Dendritic cell treated with granulocyte-macrophage colony-stimulating factor and Interleukin-4, amounts not matched to agents 40 ng/mL and 50 ng/mL, for 4 days (primary cell): ENCODE results near the gene PIP5K1B.

Experiments used
- H3K27ac Mint-ChIP-seq: one replicate; pipeline ENCODE4 v1.8.0; 2022; ENCODE audit warnings: mild to moderate bottlenecking, mixed read lengths
- H3K27me3 Mint-ChIP-seq: one replicate; pipeline ENCODE4 v1.8.0; 2022; ENCODE audit warnings: mild to moderate bottlenecking, mixed read lengths
- H3K36me3 Mint-ChIP-seq: one replicate; pipeline ENCODE4 v1.8.0; 2022; ENCODE audit warnings: low read depth, mixed read lengths
- H3K4me1 Mint-ChIP-seq: one replicate; pipeline ENCODE4 v1.8.0; 2022; ENCODE audit warnings: low read depth, mixed read lengths
- H3K4me3 Mint-ChIP-seq: one replicate; pipeline ENCODE4 v1.8.0; 2022; ENCODE audit warnings: mild to moderate bottlenecking, moderate library complexity, mixed read lengths
- H3K9me3 Mint-ChIP-seq: one replicate; pipeline ENCODE4 v1.8.0; 2022; ENCODE audit warnings: mixed read lengths
- intact Hi-C: fragments of 100-400 bp; cut with micrococcal nuclease; formaldehyde crosslinking; loops from one replicate; pipeline ENCODE4 v1.15.0; 2022

The PIP5K1B gene

GRCh38 chr9:68957479-68957878 lies 252.4 kb downstream of the PIP5K1B start:
- H3K27me3 Mint-ChIP-seq, result no peaks in the 10 kb centered on the region
- intact Hi-C loops, result loop anchor here (10.0 kb wide), 2 partner anchors 113 to 173 kb away; a partner anchor contains a TSS
- no peak overlapping the region for H3K27ac Mint-ChIP-seq
- H3K4me3 Mint-ChIP-seq, result no peak overlapping the region
- H3K4me1 Mint-ChIP-seq, result peaks cover 42% of the 10 kb centered on the region
- peaks cover 9% of the 10 kb centered on the region for H3K9me3 Mint-ChIP-seq
- peaks cover 76% of the 10 kb centered on the region for H3K36me3 Mint-ChIP-seq

GRCh38 chr9:68961587-68961986 lies 256.5 kb downstream of the PIP5K1B start:
- Mint-ChIP-seq H3K4me1 (peaks cover 33% of the 10 kb centered on the region), H3K27ac (no peak overlapping the region), H3K4me3 (no peak overlapping the region), H3K27me3 (no peaks in the 10 kb centered on the region), H3K9me3 (peaks cover 8% of the 10 kb centered on the region), H3K36me3 (peaks cover 64% of the 10 kb centered on the region)
- intact Hi-C loops, result no loop called here

- H3K4me1 Mint-ChIP-seq, result peaks cover 48% of the 10 kb centered on the region
- H3K9me3 Mint-ChIP-seq, result no peaks in the 10 kb centered on the region
- H3K4me3 Mint-ChIP-seq, result no peak overlapping the region
- peaks cover 53% of the 10 kb centered on the region for H3K36me3 Mint-ChIP-seq
- intact Hi-C loops, result no loop called here
- no peaks in the 10 kb centered on the region for H3K27me3 Mint-ChIP-seq
- no peak overlapping the region for H3K27ac Mint-ChIP-seq
Measured at GRCh38 chr9:68963416-68963815, 258.4 kb downstream of the PIP5K1B start.

- Mint-ChIP-seq H3K36me3 (peaks cover 58% of the 10 kb centered on the region), H3K27me3 (no peaks in the 10 kb centered on the region), H3K27ac (peak overlapping the region; percentile 63), H3K9me3 (no peaks in the 10 kb centered on the region), H3K4me1 (peaks cover 48% of the 10 kb centered on the region), H3K4me3 (no peak overlapping the region)
- intact Hi-C loops, result no loop called here
Measured at GRCh38 chr9:68964102-68964541, 259.1 kb downstream of the PIP5K1B start.

- Mint-ChIP-seq H3K27me3 (no peaks in the 10 kb centered on the region), H3K27ac (peak overlapping the region; percentile 63), H3K36me3 (peaks cover 59% of the 10 kb centered on the region), H3K4me1 (peaks cover 42% of the 10 kb centered on the region), H3K4me3 (no peak overlapping the region), H3K9me3 (no peaks in the 10 kb centered on the region)
- intact Hi-C loops, result no loop called here
Measured at GRCh38 chr9:68964765-68965164, 259.7 kb downstream of the PIP5K1B start.

GRCh38 chr9:68966496-68966944 lies 261.5 kb downstream of the PIP5K1B start:
- no peaks in the 10 kb centered on the region for H3K27me3 Mint-ChIP-seq
- peaks cover 57% of the 10 kb centered on the region for H3K36me3 Mint-ChIP-seq
- intact Hi-C loops, result no loop called here
- no peak overlapping the region for H3K27ac Mint-ChIP-seq
- no peak overlapping the region for H3K4me3 Mint-ChIP-seq
- peaks cover under 1% of the 10 kb centered on the region for H3K9me3 Mint-ChIP-seq
- H3K4me1 Mint-ChIP-seq, result peaks cover 44% of the 10 kb centered on the region

- Mint-ChIP-seq H3K27me3 (no peaks in the 10 kb centered on the region), H3K27ac (peak overlapping the region; percentile 62), H3K4me1 (peaks cover 53% of the 10 kb centered on the region), H3K4me3 (no peak overlapping the region), H3K9me3 (peaks cover 6% of the 10 kb centered on the region), H3K36me3 (peaks cover 65% of the 10 kb centered on the region)
- intact Hi-C loops, result no loop called here
Measured at GRCh38 chr9:68967800-68968199, 262.8 kb downstream of the PIP5K1B start.

- no peaks in the 10 kb centered on the region for H3K27me3 Mint-ChIP-seq
- peak overlapping the region; percentile 15 for H3K27ac Mint-ChIP-seq
- no peak overlapping the region for H3K4me3 Mint-ChIP-seq
- intact Hi-C loops, result no loop called here
- peaks cover 6% of the 10 kb centered on the region for H3K9me3 Mint-ChIP-seq
- peaks cover 52% of the 10 kb centered on the region for H3K4me1 Mint-ChIP-seq
- H3K36me3 Mint-ChIP-seq, result peaks cover 67% of the 10 kb centered on the region
Measured at GRCh38 chr9:68969538-68969937, 264.5 kb downstream of the PIP5K1B start.

- Mint-ChIP-seq H3K27me3 (no peaks in the 10 kb centered on the region), H3K9me3 (peaks cover 6% of the 10 kb centered on the region), H3K4me1 (peaks cover 48% of the 10 kb centered on the region), H3K27ac (no peak overlapping the region), H3K36me3 (peaks cover 72% of the 10 kb centered on the region), H3K4me3 (no peak overlapping the region)
- intact Hi-C loops, result no loop called here
Measured at GRCh38 chr9:68970151-68970550, 265.1 kb downstream of the PIP5K1B start.

GRCh38 chr9:68973619-68974018 lies 268.6 kb downstream of the PIP5K1B start:
- peaks cover 53% of the 10 kb centered on the region for H3K4me1 Mint-ChIP-seq
- H3K36me3 Mint-ChIP-seq, result peaks cover 67% of the 10 kb centered on the region
- H3K27me3 Mint-ChIP-seq, result no peaks in the 10 kb centered on the region
- H3K4me3 Mint-ChIP-seq, result peak overlapping the region; percentile 85
- peak overlapping the region; percentile 92 for H3K27ac Mint-ChIP-seq
- peaks cover 6% of the 10 kb centered on the region for H3K9me3 Mint-ChIP-seq
- intact Hi-C loops, result no loop called here

- Mint-ChIP-seq H3K27me3 (no peaks in the 10 kb centered on the region), H3K36me3 (peaks cover 59% of the 10 kb centered on the region), H3K27ac (peak overlapping the region; percentile 92), H3K4me3 (peak overlapping the region; percentile 85), H3K9me3 (peaks cover 6% of the 10 kb centered on the region), H3K4me1 (peaks cover 61% of the 10 kb centered on the region)
- intact Hi-C loops, result no loop called here
Measured at GRCh38 chr9:68974431-68974830, 269.4 kb downstream of the PIP5K1B start.

GRCh38 chr9:68974901-68975300 lies 269.9 kb downstream of the PIP5K1B start:
- intact Hi-C loops, result no loop called here
- peaks cover 6% of the 10 kb centered on the region for H3K9me3 Mint-ChIP-seq
- peak overlapping the region; percentile 92 for H3K27ac Mint-ChIP-seq
- peaks cover 54% of the 10 kb centered on the region for H3K36me3 Mint-ChIP-seq
- H3K4me1 Mint-ChIP-seq, result peaks cover 66% of the 10 kb centered on the region
- H3K4me3 Mint-ChIP-seq, result peak overlapping the region; percentile 85
- H3K27me3 Mint-ChIP-seq, result no peaks in the 10 kb centered on the region

- Mint-ChIP-seq H3K27ac (peak overlapping the region; percentile 92), H3K36me3 (peaks cover 50% of the 10 kb centered on the region), H3K9me3 (peaks cover 6% of the 10 kb centered on the region), H3K4me3 (peak overlapping the region; percentile 85), H3K4me1 (peaks cover 70% of the 10 kb centered on the region), H3K27me3 (no peaks in the 10 kb centered on the region)
- intact Hi-C loops, result no loop called here
Measured at GRCh38 chr9:68975365-68976043, 270.5 kb downstream of the PIP5K1B start.

GRCh38 chr9:68978066-68978465 lies 273.0 kb downstream of the PIP5K1B start:
- H3K36me3 Mint-ChIP-seq, result peaks cover 24% of the 10 kb centered on the region
- no peaks in the 10 kb centered on the region for H3K9me3 Mint-ChIP-seq
- intact Hi-C loops, result loop anchor here (1.0 kb wide), 1 partner anchor 18 kb away; no protein-coding TSS in a partner anchor
- H3K27ac Mint-ChIP-seq, result peak overlapping the region; percentile 92
- H3K27me3 Mint-ChIP-seq, result no peaks in the 10 kb centered on the region
- no peak overlapping the region for H3K4me3 Mint-ChIP-seq
- peaks cover 68% of the 10 kb centered on the region for H3K4me1 Mint-ChIP-seq
